IMR-90 (cell line): ENCODE results near the gene ARHGEF1. TPM values are rescaled to one million over a fixed set of nuclear protein-coding genes. Genes with fewer than 3 reads are reported as not detected.

Experiments
- ATAC-seq: fragments of 200-7000 bp; cut with Tn5 transposase; 2 replicates; pipeline ENCODE4 v1.9.1; 2020; ENCODE audit warnings: low read depth, mild to moderate bottlenecking, moderate library complexity
- BruUV-seq: library from RNA; stranded (reverse); fragments of 400-500 nt; replicated peaks from 2 replicates; lab custom pipeline; 2021; lab: Mats Ljungman, UMichigan
- CTCF ChIA-PET: fragments of 300-600 bp; formaldehyde crosslinking; extraction: SDS; loops from one replicate; lab custom pipeline; 2021; ENCODE audit warnings: antibody characterized with exemption; lab: Yijun Ruan, JAX
- POLR2A ChIA-PET: fragments of 300-600 bp; sonication (Branson Sonifier 250); formaldehyde crosslinking; loops from one replicate; lab custom pipeline; 2022; ENCODE audit warnings: antibody characterized with exemption; ENCODE audit not compliant: unreplicated experiment; lab: Charles Lee
- DNase-seq: peaks from one replicate; pipeline ENCODE4 v3.0.0; 2013
- H2AFZ ChIP-seq: replicated peaks from 2 replicates; pipeline ENCODE3; 2013; ENCODE audit warnings: low read length, mild to moderate bottlenecking; ENCODE audit not compliant: poor library complexity
- H2AK5ac ChIP-seq: 2 replicates; pipeline ENCODE4 v1.6.1; 2013; ENCODE audit warnings: low read depth, low read length, inconsistent platforms
- H2AK9ac ChIP-seq: replicated peaks from 2 replicates; pipeline ENCODE3; 2013; ENCODE audit warnings: mild to moderate bottlenecking, low read depth, low read length, moderate library complexity; ENCODE audit not compliant: poor library complexity
- H2BK120ac ChIP-seq: 2 replicates; pipeline ENCODE4 v1.6.1; 2013; ENCODE audit warnings: low read depth, low read length, inconsistent platforms
- H2BK15ac ChIP-seq: 3 replicates; pipeline ENCODE4 v1.6.1; 2013; ENCODE audit warnings: low read depth, low read length, inconsistent platforms
- H2BK20ac ChIP-seq: 2 replicates; pipeline ENCODE4 v1.6.1; 2013; ENCODE audit warnings: low read depth, mild to moderate bottlenecking, inconsistent platforms, low read length, moderate library complexity
- H2BK5ac ChIP-seq: 2 replicates; pipeline ENCODE4 v1.6.1; 2013; ENCODE audit warnings: mild to moderate bottlenecking, low read depth, low read length, inconsistent platforms; ENCODE audit not compliant: poor library complexity, severe bottlenecking
- H3K14ac ChIP-seq: replicated peaks from 2 replicates; pipeline ENCODE4 v1.6.1; 2013; ENCODE audit warnings: low read depth, low read length, inconsistent platforms
- H3K18ac ChIP-seq: 2 replicates; pipeline ENCODE4 v1.6.1; 2013; ENCODE audit warnings: low read depth, low read length, control low read depth
- H3K23ac ChIP-seq: 2 replicates; pipeline ENCODE4 v1.6.1; 2013; ENCODE audit warnings: low read depth, low read length, inconsistent platforms
- H3K27ac ChIP-seq: 2 replicates; pipeline ENCODE4 v1.5.1; 2013; ENCODE audit warnings: mild to moderate bottlenecking, control low read depth, low read length; ENCODE audit not compliant: insufficient read depth
- H3K27me3 ChIP-seq: 2 replicates; pipeline ENCODE4 v1.6.1; 2013; ENCODE audit warnings: low read length; ENCODE audit not compliant: control insufficient read depth, insufficient read depth
- H3K36me3 ChIP-seq: 2 replicates; pipeline ENCODE4 v1.6.1; 2013; ENCODE audit warnings: low read length, mixed read lengths; ENCODE audit not compliant: control insufficient read depth, insufficient read depth
- H3K4ac ChIP-seq: 2 replicates; pipeline ENCODE4 v1.6.1; 2013; ENCODE audit warnings: low read depth, low read length, inconsistent platforms
- H3K4me1 ChIP-seq: 2 replicates; pipeline ENCODE4 v1.6.1; 2013; ENCODE audit warnings: low read length, mixed read lengths; ENCODE audit not compliant: control insufficient read depth, insufficient read depth
- H3K4me2 ChIP-seq: 2 replicates; pipeline ENCODE4 v1.6.1; 2013; ENCODE audit warnings: low read depth, mild to moderate bottlenecking, control low read depth, low read length, moderate library complexity
- H3K4me3 ChIP-seq: 2 replicates; pipeline ENCODE4 v1.5.1; 2013; ENCODE audit warnings: low read depth, mild to moderate bottlenecking, control low read depth, low read length, moderate library complexity; ENCODE audit not compliant: insufficient read depth
- H3K56ac ChIP-seq: 2 replicates; pipeline ENCODE4 v1.6.1; 2013; ENCODE audit warnings: low read length, inconsistent platforms; ENCODE audit not compliant: insufficient read depth; ENCODE audit errors: extremely low read depth
- H3K79me1 ChIP-seq, 2 experiments: 2 replicates each; pipeline ENCODE4 v1.6.1; 2013; ENCODE audit warnings: low read length in 2 of 2, inconsistent platforms in 1 of 2, low read depth in 1 of 2
- H3K9ac ChIP-seq: 2 replicates; pipeline ENCODE4 v1.6.1; 2013; ENCODE audit warnings: low read depth, low read length, control low read depth
- H3K9me1 ChIP-seq: 2 replicates; pipeline ENCODE4 v1.6.1; 2013; ENCODE audit warnings: low read length, inconsistent platforms; ENCODE audit not compliant: insufficient read depth
- H3K9me3 ChIP-seq: 2 replicates; pipeline ENCODE4 v1.6.1; 2013; ENCODE audit warnings: low read length; ENCODE audit not compliant: control insufficient read depth, insufficient read depth
- H4K20me1 ChIP-seq: 2 replicates; pipeline ENCODE4 v1.6.1; 2013; ENCODE audit warnings: low read length, inconsistent platforms; ENCODE audit not compliant: insufficient read depth
- H4K5ac ChIP-seq: 2 replicates; pipeline ENCODE4 v1.6.1; 2013; ENCODE audit warnings: mild to moderate bottlenecking, low read depth, low read length, control low read depth
- H4K8ac ChIP-seq, 2 experiments: 2 replicates each; pipeline ENCODE4 v1.6.1; 2013; ENCODE audit warnings: low read depth in 2 of 2, low read length in 2 of 2, control low read depth in 1 of 2, inconsistent platforms in 1 of 2
- H4K91ac ChIP-seq: 2 replicates; pipeline ENCODE4 v1.6.1; 2013; ENCODE audit warnings: low read depth, low read length, inconsistent platforms; ENCODE audit not compliant: insufficient read depth
- CEBPB ChIP-seq: IDR thresholded peaks from 2 replicates; pipeline ENCODE4 v1.6.1; 2012; ENCODE audit warnings: low read depth, low read length, improper control_type of control experiment
- CHD1 ChIP-seq: IDR thresholded peaks from 2 replicates; pipeline ENCODE4 v1.6.1; 2012; ENCODE audit warnings: low read depth, low read length, improper control_type of control experiment
- MAZ ChIP-seq: IDR thresholded peaks from 2 replicates; pipeline ENCODE4 v1.6.1; 2012; ENCODE audit warnings: low read depth, mild to moderate bottlenecking, low read length, improper control_type of control experiment, moderate library complexity, borderline replicate concordance
- MXI1 ChIP-seq: IDR thresholded peaks from 2 replicates; pipeline ENCODE4 v1.6.1; 2012; ENCODE audit warnings: low read depth, mild to moderate bottlenecking, low read length, moderate library complexity, borderline replicate concordance
- NFE2L2 ChIP-seq: fragments of 150-350 bp; IDR thresholded peaks from 2 replicates; pipeline ENCODE4 v1.6.1; 2016; ENCODE audit warnings: low read depth, mild to moderate bottlenecking, low read length
- RCOR1 ChIP-seq: IDR thresholded peaks from 2 replicates; pipeline ENCODE4 v1.6.1; 2012; ENCODE audit warnings: mild to moderate bottlenecking, low read length, improper control_type of control experiment; ENCODE audit not compliant: insufficient replicate concordance
- WGBS, 2 experiments: methylation state at CpG; one replicate each; pipeline versions ENCODE4 v1.1.5 to v1.1.7; 2013; ENCODE audit warnings: missing lambda C conversion rate in 2 of 2; ENCODE audit not compliant: insufficient read length in 1 of 2; ENCODE audit errors: extremely low coverage in 2 of 2; 5-methylcytosine and 5-hydroxymethylcytosine counted together
- dilution Hi-C: fragments of 300-500 bp; cut with HindIII; formaldehyde crosslinking; loops from one replicate; pipeline ENCODE4 v1.14.3; 2018; ENCODE audit warnings: low sequenced_read_pairs; ENCODE audit not compliant: unreplicated experiment
- in situ Hi-C: fragments of 300-500 bp; cut with MboI; formaldehyde crosslinking; loops from 3 replicates; pipeline ENCODE4 v1.14.3; 2019; ENCODE audit warnings: low sequenced_read_pairs, inconsistent platforms, mixed read lengths
- intact Hi-C: fragments of 100-400 bp; cut with micrococcal nuclease; formaldehyde crosslinking; loops from 2 replicates; pipeline ENCODE4 v1.10.0; 2022
- polyA plus RNA-seq, 3 experiments: library from polyadenylated mRNA; depleted of rRNA; stranded (reverse); fragments of >200 nt; gene quantifications; 2 replicates each; pipeline ENCODE4 v1.2.3, GENCODE V29; 2012; ENCODE audit warnings: low replicate concordance in 1 of 3
- total RNA-seq: library from RNA; depleted of rRNA; stranded (reverse); fragments of >200 nt; gene quantifications from 2 replicates; pipeline ENCODE4 v1.2.3, GENCODE V29; 2012
- TF ChIP-seq, protein P1 (sequence below): conservative IDR thresholded peaks from 2 replicates; pipeline ENCODE4 v1.5.1; 2012; ENCODE audit warnings: mild to moderate bottlenecking, low read depth, low read length, improper control_type of control experiment
- TF ChIP-seq, protein P2 (sequence below): fragments of 150-350 bp; IDR thresholded peaks from 2 replicates; pipeline ENCODE4 v1.6.1; 2017; ENCODE audit warnings: mild to moderate bottlenecking, antibody characterized with exemption, low read length, low read depth
- TF ChIP-seq, protein P3 (sequence below): fragments of 150-350 bp; IDR thresholded peaks from 2 replicates; pipeline ENCODE4 v1.6.1; 2016; ENCODE audit warnings: low read depth, mild to moderate bottlenecking, low read length, moderate library complexity, borderline replicate concordance

The ARHGEF1 gene
- total and polyA plus RNA-seq, 2 of the 4 experiments (the other 2 are of a cell fraction): 11.5 to 47.1 TPM

DNA sequence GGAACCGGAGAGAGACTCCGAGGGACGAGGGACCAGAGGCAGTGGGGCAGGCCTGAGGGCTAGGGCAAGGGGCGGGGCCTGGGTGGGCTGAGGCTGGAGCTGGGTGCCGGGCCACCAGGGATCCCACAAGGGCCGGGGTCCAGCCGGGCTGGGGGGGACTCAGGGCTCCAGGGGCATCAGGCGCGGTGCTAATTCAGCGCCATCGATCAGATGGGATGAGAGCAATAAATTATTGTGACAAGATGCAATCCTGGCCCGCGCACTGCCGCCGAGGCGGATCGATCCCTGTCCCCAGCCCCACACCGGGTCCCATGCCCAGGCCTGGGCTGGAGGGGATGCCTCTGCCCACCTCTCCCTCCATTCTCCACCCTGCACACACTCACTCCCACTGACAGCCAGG is 39.6 kb downstream of the ARHGEF1 start:
- no peak overlapping the region for H2BK120ac ChIP-seq
- WGBS, 2 experiments: 8% methylated on average over 3 of the region's 18 CpGs; no CpG with 5 or more reads in 1 of the 2 experiments
- H3K56ac ChIP-seq: no peak overlapping the region
- no peak overlapping the region for H3K4ac ChIP-seq
- no peak overlapping the region for H3K9ac ChIP-seq
- H4K8ac ChIP-seq: no peak overlapping the region
- no peak overlapping the region for H4K91ac ChIP-seq
- H3K79me1 ChIP-seq: no peaks in the 10 kb centered on the region
- H2BK20ac ChIP-seq: no peak overlapping the region
- H3K27me3 ChIP-seq: peaks cover 86% of the 10 kb centered on the region
- no peaks in the 10 kb centered on the region for H3K36me3 ChIP-seq
- H3K23ac ChIP-seq: no peak overlapping the region
- H3K4me2 ChIP-seq: no peak overlapping the region
- POLR2A ChIA-PET: no interaction called here
- H3K18ac ChIP-seq: no peak overlapping the region
- H3K4me3 ChIP-seq: no peak overlapping the region
- no peak overlapping the region for H3K27ac ChIP-seq
- H2BK15ac ChIP-seq: no peak overlapping the region
- H2AK9ac ChIP-seq: no peak overlapping the region
- H2BK5ac ChIP-seq: no peak overlapping the region
- H4K5ac ChIP-seq: no peak overlapping the region
- no peak overlapping the region for H2AFZ ChIP-seq
- H3K14ac ChIP-seq: no peak overlapping the region
- CTCF ChIA-PET: no interaction called here
- no TSS peak for BruUV-seq
- in situ Hi-C loops (no loop called here), intact Hi-C loops (no loop called here), dilution Hi-C loops (no loop called here)
- DNase-seq (no peak), ATAC-seq (no peak)
- TF ChIP-seq NFE2L2 (no peak), MXI1 (no peak), RCOR1 (no peak), CHD1 (no peak), MAZ (no peak), CEBPB (no peak)
- TF ChIP-seq, protein P1, sequence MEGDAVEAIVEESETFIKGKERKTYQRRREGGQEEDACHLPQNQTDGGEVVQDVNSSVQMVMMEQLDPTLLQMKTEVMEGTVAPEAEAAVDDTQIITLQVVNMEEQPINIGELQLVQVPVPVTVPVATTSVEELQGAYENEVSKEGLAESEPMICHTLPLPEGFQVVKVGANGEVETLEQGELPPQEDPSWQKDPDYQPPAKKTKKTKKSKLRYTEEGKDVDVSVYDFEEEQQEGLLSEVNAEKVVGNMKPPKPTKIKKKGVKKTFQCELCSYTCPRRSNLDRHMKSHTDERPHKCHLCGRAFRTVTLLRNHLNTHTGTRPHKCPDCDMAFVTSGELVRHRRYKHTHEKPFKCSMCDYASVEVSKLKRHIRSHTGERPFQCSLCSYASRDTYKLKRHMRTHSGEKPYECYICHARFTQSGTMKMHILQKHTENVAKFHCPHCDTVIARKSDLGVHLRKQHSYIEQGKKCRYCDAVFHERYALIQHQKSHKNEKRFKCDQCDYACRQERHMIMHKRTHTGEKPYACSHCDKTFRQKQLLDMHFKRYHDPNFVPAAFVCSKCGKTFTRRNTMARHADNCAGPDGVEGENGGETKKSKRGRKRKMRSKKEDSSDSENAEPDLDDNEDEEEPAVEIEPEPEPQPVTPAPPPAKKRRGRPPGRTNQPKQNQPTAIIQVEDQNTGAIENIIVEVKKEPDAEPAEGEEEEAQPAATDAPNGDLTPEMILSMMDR: no peak
- TF ChIP-seq, protein P2, sequence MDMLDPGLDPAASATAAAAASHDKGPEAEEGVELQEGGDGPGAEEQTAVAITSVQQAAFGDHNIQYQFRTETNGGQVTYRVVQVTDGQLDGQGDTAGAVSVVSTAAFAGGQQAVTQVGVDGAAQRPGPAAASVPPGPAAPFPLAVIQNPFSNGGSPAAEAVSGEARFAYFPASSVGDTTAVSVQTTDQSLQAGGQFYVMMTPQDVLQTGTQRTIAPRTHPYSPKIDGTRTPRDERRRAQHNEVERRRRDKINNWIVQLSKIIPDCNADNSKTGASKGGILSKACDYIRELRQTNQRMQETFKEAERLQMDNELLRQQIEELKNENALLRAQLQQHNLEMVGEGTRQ: no peak
- TF ChIP-seq, protein P3, sequence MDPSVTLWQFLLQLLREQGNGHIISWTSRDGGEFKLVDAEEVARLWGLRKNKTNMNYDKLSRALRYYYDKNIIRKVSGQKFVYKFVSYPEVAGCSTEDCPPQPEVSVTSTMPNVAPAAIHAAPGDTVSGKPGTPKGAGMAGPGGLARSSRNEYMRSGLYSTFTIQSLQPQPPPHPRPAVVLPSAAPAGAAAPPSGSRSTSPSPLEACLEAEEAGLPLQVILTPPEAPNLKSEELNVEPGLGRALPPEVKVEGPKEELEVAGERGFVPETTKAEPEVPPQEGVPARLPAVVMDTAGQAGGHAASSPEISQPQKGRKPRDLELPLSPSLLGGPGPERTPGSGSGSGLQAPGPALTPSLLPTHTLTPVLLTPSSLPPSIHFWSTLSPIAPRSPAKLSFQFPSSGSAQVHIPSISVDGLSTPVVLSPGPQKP: no peak
- H4K20me1 ChIP-seq: peaks cover 27% of the 10 kb centered on the region
- H2AK5ac ChIP-seq: no peak overlapping the region
- H3K9me1 ChIP-seq: peaks cover 20% of the 10 kb centered on the region
- peaks cover 3% of the 10 kb centered on the region; the same call in 1 of the 2 replicates for H3K9me3 ChIP-seq
- H3K4me1 ChIP-seq: no peaks in the 10 kb centered on the region
